DND-41 (cell line): ENCODE results near the gene HNRNPDL.

Source experiments
- CTCF ChIP-seq: IDR thresholded peaks from 2 replicates; pipeline ENCODE4 v1.5.1; 2012; ENCODE audit warnings: borderline replicate concordance, low read length, moderate library complexity, mild to moderate bottlenecking; ENCODE audit not compliant: poor library complexity, severe bottlenecking; ENCODE audit errors: extremely low read depth
- EZH2 ChIP-seq: IDR thresholded peaks from 3 replicates; pipeline ENCODE4 v1.6.1; 2012; ENCODE audit warnings: borderline replicate concordance, low read depth, mild to moderate bottlenecking, moderate library complexity, low read length, inconsistent platforms; ENCODE audit not compliant: severe bottlenecking

- TF ChIP-seq EZH2 (no peak), CTCF (no peak)
These were observed 35.4 kb downstream of the HNRNPDL start for GRCh38 chr4:82394896-82395295.
